Stimulated activated CD8-positive, alpha-beta memory T cell treated with anti-CD3 and anti-CD28 coated beads, Interleukin-2, amount 100 ng/mL, for 48 hours (primary cell): ENCODE data around the gene CNMD.
A peak's percentile ranks its signal among the peaks of the same experiment; 100 is the strongest.
"Not testable (repeated sequence)": the region's sequence is repeated elsewhere in the genome, so short reads cannot be mapped to it uniquely, and the experiment has no call there.

Experiments
- DNase-seq, 2 donors: peaks; one replicate each; pipeline ENCODE4 v3.0.0-alpha.2; 2020; ENCODE audit warnings: low read depth in 2 of 2

Gene CNMD

DNA sequence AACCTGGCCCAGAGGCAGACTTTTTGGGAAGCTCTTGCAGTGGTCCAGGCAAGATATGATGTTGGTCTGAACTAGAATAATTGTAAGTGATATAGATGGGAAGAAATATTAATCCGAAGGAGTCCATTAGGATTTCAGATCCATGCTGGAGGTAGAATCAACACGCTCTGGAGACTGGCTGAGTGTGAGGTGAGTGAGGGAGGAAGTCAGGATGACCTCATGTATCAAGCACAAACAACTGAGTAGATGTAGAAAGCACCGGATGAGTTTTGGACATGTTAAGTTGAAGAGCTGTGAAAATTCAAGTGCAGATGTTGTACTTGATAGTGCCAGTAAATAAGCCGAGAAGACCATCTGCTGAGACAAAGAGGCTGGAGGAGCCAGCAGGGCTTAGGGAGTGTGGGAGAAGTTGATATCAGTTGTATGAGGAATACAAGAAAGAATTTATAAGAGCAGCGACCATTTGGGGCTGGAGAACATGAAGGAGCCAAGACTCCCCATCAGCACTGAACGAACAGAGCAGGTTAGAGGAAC lies 5.3 kb upstream of the CNMD start:
- no peak for DNase-seq

DNA sequence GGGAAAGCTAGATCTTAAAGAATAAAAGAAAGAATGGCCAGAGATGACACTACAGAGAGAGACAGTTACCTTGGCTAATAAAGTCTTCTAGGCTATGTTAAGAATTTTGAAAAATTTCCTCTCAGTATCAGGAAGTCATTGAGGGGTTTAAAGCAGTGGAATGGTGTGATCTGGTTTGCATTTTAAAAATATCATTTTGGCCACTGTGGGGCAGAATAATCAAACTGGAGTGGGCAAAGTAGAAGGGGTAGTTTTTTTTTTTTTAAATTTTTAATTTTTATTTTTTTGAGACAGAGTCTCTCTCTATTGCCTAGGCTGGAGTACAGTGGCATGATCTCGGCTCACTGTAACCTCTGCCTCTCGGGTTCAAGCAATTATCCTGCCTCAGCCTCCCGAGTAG lies 4.4 kb upstream of the CNMD start:
- DNase-seq: no peak

DNA sequence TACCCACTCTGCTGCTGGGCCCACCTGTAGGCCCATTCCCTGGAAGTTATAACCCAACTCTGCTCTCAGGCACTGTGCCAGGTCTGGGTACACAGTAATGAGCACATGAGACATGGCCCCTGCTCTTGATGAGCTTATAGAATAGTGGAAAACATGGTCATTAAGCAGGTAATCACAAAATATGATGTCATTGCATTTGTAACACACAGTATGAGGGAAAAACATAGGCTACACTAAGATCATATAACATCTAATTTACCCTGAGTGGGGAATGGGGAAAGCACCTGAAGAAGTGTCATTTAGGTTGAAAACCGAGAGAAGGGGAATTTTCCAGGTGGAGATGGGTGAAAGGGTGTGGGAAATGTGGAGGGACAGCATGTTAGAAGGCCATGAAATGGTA lies 3.9 kb upstream of the CNMD start:
- no peak for DNase-seq

DNA sequence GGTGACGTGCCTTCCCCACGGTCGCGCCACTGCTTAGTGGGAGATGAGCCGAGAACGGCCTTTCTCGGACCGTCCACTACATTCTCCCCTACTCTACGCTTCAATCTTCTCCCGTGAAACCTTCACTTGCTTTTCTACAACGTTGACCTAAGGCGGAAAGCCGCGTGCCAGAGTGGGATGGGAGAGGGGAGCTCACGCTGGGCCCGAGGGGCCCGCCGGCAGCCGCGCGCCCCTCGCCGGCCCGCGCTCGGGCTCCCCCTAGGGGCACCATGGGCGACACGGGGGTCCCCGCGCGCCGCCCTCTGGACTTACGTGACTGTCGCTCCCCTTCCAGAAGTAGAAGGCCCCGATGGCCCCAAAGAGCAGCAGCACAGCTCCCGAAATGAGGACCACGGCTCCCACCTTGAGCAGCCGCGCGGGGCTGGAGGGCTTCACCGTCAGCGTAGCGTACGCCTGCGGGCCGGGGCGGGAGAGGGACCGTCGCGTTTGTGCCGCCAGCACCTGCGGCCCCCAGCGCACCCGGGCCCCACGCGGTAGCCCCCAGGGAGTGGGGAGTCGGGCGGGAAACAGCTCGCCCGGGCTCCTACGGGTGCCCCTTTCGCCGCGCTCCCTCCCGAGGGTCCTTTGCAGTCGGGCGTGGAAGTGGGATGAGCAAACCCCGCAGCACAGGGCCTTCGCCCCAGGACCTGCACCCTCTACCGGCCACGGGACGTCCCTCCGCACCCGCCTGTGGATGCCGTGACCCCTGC lies 727 bp downstream of the CNMD start:
- peak; percentile 23 to 31 for DNase-seq

DNA sequence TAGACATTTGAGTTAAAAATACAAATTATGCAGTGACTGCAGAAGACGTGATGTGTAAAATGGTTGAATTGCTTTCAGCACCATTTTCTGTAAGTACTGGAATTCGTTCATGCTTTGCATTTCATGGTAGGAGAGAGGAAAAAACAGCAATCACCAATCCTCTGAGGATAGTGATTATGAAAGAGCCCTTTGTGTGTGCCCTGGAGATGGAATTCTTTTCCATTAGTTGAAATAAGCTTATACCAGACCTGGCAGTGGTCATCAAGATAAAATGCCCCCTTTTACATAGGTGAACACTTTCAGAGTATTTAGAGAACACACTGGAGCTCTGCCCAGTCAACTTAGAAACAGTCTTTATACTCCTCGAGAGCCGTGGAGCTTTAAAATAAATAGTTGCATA lies 1.7 kb downstream of the CNMD start:
- DNase-seq: no peak

DNA sequence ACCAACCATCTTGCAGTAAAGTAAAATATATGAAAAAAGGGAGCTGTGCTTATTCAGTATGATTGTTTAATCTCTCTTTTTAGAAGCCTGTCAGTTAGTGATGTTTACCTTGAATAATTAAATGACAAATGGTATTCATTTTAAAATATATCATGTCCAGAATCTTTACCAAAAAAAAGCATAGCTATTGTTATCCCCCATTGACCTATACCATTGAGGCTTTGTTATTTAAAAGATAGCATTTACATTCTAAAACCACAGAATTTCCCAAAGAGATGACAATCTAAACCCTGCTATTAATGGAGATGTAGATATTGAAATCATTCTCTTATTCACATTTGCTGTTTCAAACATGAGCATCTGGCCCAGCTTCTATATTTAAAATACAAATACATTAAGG lies 2.2 kb downstream of the CNMD start:
- DNase-seq: no peak

DNA sequence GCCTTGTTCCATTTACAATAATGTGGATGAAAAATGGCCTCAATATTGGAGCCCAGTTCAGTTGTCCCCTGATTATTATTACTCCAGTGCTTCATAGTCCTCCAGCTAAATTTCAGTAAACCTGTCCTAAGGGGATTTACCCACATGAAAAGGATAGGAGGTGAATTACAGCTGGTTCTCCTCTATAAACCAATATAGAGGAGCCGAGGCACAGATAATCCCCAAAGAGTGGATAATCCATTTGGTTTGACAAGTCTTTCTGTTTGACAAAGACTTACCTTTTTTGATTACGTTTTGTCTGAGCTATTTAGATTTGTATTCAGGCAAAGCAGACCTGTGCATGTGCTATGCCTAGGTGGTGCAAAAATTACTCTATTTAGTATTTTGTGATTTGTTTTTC lies 2.7 kb downstream of the CNMD start:
- no peak for DNase-seq

DNA sequence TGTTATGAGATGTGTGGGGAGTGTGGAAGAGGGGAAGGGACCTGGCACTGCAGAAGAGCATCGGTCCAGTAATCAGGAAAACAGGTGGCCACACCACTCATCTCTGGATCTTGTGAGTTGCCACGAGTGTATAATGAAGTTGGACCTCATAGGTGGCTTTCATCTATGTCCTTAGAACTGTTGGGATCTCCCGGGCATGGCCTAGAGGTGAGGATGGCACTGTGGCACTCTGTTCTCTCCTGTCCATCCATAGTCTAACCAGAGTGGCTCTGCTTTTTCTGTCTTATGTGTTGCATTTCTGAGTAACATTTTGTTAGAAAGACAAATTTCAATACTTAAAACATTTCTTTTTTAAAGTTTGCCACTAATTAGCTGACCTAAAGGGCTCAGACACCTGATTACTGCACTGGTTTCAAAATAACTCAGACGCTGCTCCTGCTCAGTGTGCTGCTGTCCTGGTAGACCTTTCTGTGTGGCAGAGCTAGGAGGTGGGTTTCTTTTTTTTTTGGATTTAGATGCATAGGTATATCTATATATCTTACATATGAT lies 5.5 kb downstream of the CNMD start:
- DNase-seq: no peak

DNA sequence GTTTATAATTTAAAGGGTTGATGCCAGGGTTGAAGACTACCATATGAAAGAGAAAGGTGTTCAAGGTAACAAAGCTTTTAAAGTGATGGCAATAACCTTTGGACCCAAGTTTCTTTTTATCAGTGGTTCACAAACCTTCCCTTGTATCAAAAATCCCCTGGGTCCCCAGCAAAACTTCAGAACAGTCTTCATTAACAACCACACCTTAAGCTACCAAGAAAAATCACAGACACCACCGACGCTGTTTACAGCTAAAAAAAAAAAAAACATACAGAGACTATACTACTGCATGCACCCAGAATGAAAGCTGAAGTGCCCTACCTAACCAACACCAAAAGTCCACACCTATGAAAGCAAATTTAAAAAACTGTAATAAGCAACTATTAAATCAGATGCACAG lies 13.4 kb downstream of the CNMD start:
- DNase-seq: no peak

DNA sequence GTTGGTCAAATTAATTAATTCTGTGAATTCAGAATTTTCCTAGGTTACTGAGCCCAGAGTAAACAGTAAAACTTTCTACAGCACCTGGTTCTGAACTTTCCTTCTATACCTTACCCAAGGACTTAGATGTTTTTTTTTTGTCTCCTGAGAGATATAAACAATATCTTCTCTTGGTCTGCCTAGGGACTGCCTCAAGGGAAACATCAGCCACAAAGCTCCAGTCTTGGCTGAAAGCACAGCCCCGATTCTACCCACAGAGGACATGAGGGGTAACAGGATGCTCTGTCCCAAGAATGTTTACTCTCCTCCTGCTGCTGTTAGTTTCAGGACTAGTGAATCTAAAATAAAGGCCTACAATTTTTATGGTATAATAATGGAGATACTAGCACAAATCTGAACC lies 14.3 kb downstream of the CNMD start:
- DNase-seq: no peak

DNA sequence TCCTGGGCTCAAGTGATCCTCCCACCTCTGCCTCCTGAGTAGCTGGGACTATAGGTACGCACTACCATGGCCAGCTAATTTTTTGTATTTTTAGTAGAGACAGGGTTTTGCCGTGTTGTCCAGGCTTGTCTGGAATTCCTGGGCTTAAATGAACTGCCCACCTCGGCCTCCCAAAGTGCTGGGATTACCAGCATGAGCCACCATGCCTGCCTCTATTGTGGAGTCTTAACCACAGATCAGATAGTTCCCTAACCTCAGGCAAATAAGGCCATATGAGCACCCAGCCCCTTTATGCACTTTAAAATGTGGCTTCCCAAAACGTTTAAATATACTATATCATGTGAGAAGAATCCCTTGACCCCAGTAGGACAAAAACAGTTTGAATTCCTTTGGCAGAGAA lies 16.4 kb downstream of the CNMD start:
- DNase-seq: no peak

DNA sequence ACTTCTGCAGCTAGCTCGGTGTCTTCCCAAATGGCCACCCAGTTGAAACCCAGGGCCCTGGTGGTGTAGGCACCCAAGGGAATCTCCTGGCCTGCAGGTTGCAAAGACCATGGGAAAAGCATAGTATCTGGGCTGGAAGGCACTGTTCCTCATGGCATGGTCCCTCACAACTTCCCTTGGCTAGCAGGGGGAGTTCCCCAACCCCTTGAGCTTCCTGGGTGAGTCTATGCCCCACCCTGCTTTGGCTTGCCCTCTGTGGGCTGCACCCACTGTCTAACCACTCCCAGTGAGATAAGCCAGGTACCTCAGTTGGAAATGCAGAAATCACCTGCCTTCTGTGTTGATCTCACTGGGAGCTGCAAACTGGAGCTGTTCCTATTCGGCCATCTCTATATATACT lies 18.3 kb downstream of the CNMD start:
- DNase-seq: not testable (repeated sequence)

DNA sequence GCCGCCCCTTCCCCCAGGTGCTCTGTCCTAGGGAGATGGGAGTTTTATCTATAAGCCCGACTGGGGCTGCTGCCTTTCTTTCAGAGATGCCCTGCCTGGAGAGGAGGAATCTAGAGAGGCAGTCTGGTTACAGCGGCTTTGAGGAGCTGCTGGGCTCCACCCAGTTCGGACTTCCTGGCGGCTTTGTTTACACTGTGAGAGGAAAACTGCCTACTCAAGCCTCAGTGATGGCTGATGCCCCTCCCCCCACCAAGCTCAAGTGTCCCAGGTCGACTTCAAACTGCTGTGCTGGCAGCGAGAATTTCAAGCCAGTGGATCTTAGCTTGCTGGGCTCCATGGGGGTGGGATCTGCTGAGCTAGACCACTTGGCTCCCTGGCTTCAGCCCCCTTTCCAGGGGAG lies 18.7 kb downstream of the CNMD start:
- DNase-seq: not testable (repeated sequence)

DNA sequence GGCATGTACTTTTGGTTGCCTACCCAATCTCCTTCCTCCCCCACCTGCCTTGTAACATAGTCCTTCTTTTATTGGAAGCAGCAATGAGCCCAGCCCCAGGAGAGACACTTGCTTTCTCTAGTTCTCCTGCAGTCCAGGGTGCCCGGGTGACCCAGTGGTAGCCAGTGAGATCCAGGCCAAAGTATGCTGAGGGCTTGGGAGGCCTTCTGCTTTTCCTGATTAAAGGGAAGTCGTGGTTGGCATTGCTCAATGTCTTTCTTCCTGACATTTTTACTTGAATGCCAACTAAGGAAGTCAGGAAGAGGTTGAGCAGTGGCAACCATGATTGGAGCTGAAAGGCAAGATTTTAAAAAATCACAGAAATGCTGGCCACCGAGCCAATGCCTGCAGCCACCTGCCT lies 25.7 kb downstream of the CNMD start:
- no peak for DNase-seq

DNA sequence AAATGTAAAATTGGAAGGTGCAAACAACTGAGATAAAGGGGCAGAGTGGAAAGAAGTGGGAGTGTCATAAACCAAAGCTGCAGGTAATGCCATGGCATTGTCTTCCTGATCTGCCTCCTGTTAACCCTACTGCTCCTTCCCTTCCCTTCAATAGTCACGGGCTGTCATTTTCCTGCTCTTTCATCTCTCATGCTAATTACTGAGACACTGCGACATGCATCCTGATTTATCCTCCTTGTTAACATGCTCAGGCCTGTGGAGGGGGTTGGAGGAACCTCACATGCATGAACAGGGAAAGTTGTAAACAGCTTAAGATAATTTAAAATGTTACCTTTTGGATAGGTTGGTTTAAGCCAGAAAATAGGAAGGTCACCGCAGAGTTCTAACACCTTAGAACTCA lies 27.2 kb downstream of the CNMD start:
- no peak for DNase-seq

DNA sequence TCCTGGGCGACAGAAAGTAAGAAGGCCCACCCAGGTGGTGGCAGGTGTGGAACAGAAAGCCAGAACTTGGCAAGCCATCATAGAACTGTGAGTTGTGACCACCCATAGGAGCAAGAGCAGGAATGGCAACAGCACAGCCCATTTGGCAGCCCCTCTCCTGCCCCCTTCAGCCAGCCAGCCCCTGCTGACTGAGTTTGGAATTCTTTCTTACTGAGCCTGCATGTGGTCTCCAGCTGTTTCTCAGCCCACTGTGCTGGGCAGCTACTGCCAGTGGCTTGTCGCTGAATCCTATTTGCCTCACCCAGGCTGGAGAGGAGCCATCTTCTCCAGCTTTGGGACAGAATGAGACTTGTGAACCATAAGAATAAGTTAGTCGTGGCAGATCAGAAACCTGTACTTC lies 28.3 kb downstream of the CNMD start:
- DNase-seq: no peak

DNA sequence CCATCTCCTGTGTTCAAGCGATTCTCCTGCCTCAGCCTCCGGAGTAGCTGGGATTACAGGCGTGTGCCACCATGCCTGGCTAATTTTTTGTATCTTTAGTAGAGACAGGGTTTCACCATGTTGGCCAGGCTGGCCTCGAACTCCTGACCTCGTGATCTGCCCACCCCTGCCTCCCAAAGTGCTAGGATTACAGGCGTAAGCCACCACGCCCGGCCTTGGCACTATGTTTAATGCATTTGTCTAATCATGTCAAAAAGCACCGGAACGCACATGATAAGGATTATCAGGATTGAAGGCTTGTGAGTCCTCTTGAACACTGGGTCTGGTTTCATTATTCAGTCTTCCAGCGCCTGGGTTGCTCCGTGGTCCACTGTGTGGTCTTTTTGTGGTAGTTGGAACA lies 31.4 kb downstream of the CNMD start:
- DNase-seq: not testable (repeated sequence)

DNA sequence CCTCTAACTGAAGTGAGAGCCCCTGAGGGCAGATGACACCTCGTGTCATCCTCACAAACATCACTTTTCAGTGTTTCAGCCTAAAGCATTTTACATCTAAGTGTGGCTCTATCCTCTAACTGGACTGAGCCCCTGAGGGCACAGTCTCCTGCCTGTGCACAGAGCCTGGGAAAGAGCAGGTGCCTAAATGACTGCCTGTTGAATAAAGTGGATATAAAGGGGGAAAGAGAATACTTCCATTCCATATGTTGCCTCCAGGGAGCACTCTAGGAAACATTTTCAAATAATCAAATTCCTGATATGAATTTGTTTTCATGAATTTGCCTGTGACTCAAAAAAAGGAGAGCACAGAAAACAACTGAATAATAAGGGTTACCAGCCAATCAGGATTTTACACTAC lies 32.2 kb downstream of the CNMD start:
- no peak for DNase-seq

DNA sequence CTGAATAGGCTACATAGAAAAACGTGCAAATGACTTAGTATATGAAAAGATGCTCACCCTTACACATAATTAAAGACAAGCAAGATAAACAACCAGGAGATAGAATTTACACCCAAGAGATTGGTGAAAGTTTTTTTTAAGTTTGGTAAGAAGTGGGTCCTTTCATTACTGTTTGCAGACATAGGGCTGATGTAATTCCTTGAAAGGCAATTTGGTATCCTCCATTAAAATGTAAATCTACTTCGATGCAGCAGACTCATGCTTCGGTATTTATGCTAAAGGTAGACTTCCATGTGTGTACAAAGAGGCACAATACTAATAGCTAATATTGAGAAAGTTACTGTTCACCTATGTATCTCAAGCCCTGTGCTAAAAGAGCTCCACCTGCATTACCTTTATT lies 33.5 kb downstream of the CNMD start:
- DNase-seq: no peak

DNA sequence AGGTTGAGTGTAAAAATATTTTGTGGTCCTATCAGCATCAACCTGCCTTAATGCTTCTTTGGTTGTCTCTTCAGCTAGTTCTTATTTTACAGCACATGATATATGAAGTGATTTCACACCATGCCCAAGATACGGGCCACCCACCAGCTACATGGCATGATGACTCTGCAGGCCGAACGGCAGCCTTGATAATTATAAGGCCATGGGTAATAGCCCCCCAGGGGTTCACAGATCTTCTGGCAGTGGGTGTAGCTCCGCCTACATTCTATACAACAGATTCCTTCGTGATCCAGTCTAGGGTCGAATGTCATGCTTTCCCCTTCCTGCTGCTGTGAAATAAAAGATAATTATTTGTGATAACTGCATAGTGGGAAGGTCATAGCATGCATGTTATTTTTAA lies 36.1 kb downstream of the CNMD start:
- DNase-seq: no peak

DNA sequence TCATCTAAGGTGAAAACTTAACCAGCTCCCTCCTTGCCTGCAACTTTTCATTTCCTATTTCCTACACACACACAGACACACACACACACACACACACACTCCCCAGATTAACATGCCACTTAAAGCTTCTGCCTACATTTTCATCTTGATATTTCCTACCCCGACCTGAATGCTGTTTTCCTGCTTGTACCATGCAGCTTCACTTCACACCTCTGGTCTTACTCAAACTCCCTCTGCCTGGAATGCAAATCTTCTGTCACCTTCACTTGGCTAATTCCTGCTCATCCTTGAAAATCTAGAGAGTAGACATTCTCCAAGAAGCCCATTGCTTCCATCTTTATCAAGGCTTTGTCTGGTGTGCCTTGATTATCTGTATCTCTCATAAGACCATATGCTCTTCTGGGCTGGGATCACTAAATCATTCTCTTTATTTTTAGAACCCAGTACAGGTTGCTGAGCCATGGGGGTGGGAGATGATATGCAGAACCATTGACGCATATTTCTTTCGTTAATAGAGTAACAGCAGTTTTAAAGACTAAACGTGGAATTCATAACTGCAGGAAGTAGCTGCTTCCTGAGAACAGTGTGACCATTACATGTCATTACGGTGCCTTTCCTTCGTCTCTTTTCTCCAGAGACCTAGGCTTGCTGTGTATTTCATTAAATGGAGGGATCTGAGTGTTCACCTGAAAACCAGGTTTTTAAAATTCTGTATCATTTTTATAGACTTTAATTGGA lies 37.7 kb downstream of the CNMD start:
- DNase-seq: no peak

DNA sequence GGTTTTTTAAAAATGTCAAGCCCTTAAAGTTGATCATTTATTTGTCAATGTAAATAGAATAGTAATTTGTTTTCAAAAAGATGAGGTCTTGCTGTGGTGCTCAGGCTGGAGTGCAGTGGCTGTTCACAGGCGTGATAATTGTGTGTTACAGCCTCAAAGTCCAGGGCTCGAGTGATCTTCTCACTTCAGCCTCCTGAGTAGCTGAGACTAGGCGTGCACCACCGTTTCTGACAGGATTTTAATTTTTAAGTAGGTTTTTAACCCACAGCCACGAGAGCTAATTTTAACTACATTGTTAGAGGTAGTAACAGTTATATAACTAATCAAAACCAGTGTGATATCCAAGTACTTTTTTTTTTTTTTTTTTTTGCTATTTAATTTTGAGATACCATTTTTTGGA lies 43.1 kb downstream of the CNMD start:
- no peak for DNase-seq

DNA sequence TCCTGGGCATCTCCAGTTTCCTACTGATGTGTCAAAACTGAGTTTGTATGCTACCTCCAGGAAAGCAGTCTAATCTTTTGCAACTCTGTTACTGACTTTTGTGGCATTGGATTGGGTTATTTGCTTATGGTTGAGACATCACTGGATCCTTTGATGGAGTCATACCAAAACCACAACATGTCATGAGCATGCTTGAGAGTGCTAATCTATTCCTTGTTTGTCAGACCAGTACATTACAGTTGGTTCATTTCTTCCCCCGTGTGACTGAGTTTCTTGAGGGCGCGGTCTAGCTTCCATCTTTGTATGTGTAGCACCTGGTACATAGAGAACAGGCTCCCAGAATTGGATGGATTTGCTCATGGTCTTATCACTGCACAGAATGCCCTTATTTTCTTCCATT lies 43.8 kb downstream of the CNMD start:
- peak; percentile 1 to 5 for DNase-seq
